Kidney (tissue), 14 donors: ENCODE results near the gene TM4SF20. TPM values are rescaled to one million over a fixed set of nuclear protein-coding genes. Genes with fewer than 3 reads are reported as not detected.

Experiments used
- DNase-seq, 5 donors: peaks; one replicate each; pipeline ENCODE4 v3.0.0-alpha.2; 2013 to 2020
- FAIRE-seq: peaks from 2 replicates; lab custom pipeline; 2012; peaks lifted over from hg19 to GRCh38; lab: Jason Lieb, UNC
- H3K27ac ChIP-seq, 2 donors: one replicate each; pipeline ENCODE4 v1.7.0; 2013; ENCODE audit warnings: low read depth in 2 of 2, low read length in 2 of 2, inconsistent platforms in 1 of 2
- H3K27me3 ChIP-seq: one replicate; pipeline ENCODE4 v1.7.1; 2013; ENCODE audit warnings: low read length, inconsistent platforms; ENCODE audit not compliant: control insufficient read depth, insufficient read depth
- H3K36me3 ChIP-seq, 3 donors: one replicate each; pipeline versions ENCODE4 v1.7.0 to v1.7.1; 2013; ENCODE audit warnings: low read length in 3 of 3, control low read depth in 1 of 3, inconsistent platforms in 1 of 3; ENCODE audit not compliant: insufficient read depth in 3 of 3, control insufficient read depth in 2 of 3
- H3K4me1 ChIP-seq, 3 donors: one replicate each; pipeline versions ENCODE4 v1.7.0 to v1.7.1; 2013; ENCODE audit warnings: low read length in 3 of 3, inconsistent platforms in 1 of 3, low read depth in 1 of 3; ENCODE audit not compliant: control insufficient read depth in 2 of 3, insufficient read depth in 2 of 3
- H3K4me3 ChIP-seq, 3 donors: one replicate each; pipeline versions ENCODE4 v1.7.0 to v1.8.1; 2013; ENCODE audit warnings: low read length in 3 of 3, control low read depth in 1 of 3, inconsistent platforms in 1 of 3
- H3K9ac ChIP-seq, 3 donors: one replicate each; pipeline versions ENCODE4 v1.7.0 to v1.7.1; 2013; ENCODE audit warnings: low read length in 3 of 3, control low read depth in 1 of 3, inconsistent platforms in 1 of 3
- H3K9me3 ChIP-seq, 3 donors: one replicate each; pipeline versions ENCODE4 v1.7.0 to v1.7.1; 2013; ENCODE audit warnings: low read length in 3 of 3, control low read depth in 1 of 3, inconsistent platforms in 1 of 3; ENCODE audit not compliant: control insufficient read depth in 2 of 3, insufficient read depth in 1 of 3
- CTCF ChIP-seq: IDR thresholded peaks from 3 replicates; pipeline ENCODE4 v1.5.1; 2012; ENCODE audit warnings: mild to moderate bottlenecking, moderate library complexity, borderline replicate concordance; ENCODE audit not compliant: insufficient read depth; ENCODE audit errors: extremely low read depth
- intact Hi-C: fragments of 100-400 bp; cut with DNase I; formaldehyde crosslinking; loops from one replicate; pipeline ENCODE4 v1.11.1; 2022
- polyA plus RNA-seq: library from polyadenylated mRNA; stranded (reverse); fragments of 350-450 nt; fragmentation: Illumina TruSeq; extraction: RNeasy Lipid Tissue Mini Kit (QIAGEN cat#74804); gene quantifications from one replicate; pipeline ENCODE4 v1.2.3, GENCODE V29; 2014; ENCODE audit warnings: low read depth, low replicate concordance; ENCODE audit not compliant: insufficient read depth
- total RNA-seq: library from RNA; stranded (reverse); fragmentation: NEBNext Ultra II Directional; extraction: Animal tissue kit (Norgen Biotek cat#: 25700); gene quantifications from one replicate; pipeline ENCODE4 v1.2.1, GENCODE V29; 2021
- donor health status: control.
- donor health status: control.
- donor health status: control.
- donor health status: control.
- donor health status: control.
- donor health status: DM: yes; HTN: yes; CAD: no.
- donor health status: Normal renal cell carcinoma (clear cell type).

Gene TM4SF20
- total and polyA plus RNA-seq, 2 donors from 2014 or later: not detected

DNA sequence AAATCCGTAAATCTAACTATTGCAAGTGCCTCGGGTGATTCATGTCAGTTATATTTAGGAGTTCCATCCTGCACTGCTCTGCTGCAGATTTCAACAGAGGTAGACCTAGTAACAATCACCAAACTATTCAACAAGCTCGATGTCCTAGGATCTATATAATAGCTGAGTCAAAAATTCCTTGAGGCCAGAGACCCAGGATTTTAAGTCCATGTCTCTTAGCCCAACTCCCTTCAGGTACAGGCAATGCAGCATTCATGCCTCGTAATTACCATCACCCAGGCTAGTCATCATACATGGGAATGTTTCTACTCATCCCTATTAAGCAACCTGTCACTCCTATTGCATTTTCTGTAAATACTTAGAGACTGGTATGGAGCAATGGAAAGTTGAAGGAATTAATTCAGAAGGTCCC is 729 bp downstream of the TM4SF20 start:
- Histone ChIP-seq H3K4me1 (no peaks in the 10 kb centered on the region), H3K9me3 (no peaks in the 10 kb centered on the region), H3K36me3 (no peaks in the 10 kb centered on the region), H3K27ac (no peak overlapping the region), H3K27me3 (no peaks in the 10 kb centered on the region), H3K4me3 (no peak overlapping the region), H3K9ac (no peak overlapping the region)
- intact Hi-C loops: no loop called here
- DNase-seq: no peak
- TF ChIP-seq CTCF: no peak
- no peak for FAIRE-seq

DNA sequence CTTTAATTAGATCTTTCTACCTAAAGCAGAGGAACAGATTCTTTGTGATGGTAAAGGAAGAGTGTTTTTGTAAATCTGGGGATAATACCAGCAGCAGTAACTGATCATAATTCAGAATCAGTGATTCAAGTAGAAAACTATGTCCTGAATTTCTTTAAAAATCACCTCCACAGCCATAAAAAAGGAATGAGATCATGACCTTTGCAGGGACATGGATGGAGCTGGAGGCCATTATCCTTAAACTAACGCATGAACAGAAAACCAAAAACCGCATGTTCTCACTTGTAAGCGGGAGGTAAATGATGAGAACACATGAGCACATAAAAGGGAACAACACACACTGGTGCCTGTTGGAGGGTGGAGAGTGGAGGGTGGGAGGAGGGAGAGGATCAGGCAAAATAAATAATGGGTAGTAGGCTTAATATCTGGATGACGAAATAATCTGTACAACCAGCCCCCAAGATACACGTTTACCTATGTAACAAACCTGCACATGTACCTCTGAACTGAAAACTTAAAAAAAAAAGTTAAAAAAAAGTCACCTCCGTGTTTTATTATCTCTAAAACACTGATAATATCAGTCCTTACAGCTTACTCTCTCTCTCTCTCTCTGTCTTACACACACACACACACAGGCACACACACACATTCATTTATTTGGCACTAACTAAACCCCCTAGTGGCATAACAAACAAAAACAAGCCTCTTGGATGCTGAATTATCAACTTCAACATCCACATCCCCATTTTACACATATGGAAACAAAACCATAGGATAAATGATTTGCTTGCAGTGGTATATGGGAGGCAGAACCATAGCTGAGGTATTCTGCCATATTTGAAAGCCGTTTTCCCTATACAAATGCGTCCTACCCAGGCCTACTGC is 1.4 kb downstream of the TM4SF20 start:
- Histone ChIP-seq H3K4me1 (no peaks in the 10 kb centered on the region), H3K27ac (no peak overlapping the region), H3K9ac (no peak overlapping the region), H3K4me3 (no peak overlapping the region), H3K36me3 (no peaks in the 10 kb centered on the region), H3K27me3 (no peaks in the 10 kb centered on the region), H3K9me3 (no peaks in the 10 kb centered on the region)
- FAIRE-seq (no peak), DNase-seq (no peak)
- no peak for TF ChIP-seq CTCF
- intact Hi-C loops: no loop called here

- TF ChIP-seq CTCF: no peak
Observed at GRCh38 chr2:227376656-227377396, 2.3 kb downstream of the TM4SF20 start.

More at GRCh38 chr2:227376656-227377396, 2.3 kb downstream of the TM4SF20 start:
- H3K36me3 ChIP-seq: no peaks in the 10 kb centered on the region
- intact Hi-C loops: no loop called here
- no peak overlapping the region for H3K4me3 ChIP-seq
- FAIRE-seq: no peak
- no peak overlapping the region for H3K27ac ChIP-seq
- H3K4me1 ChIP-seq: no peaks in the 10 kb centered on the region
- no peaks in the 10 kb centered on the region for H3K27me3 ChIP-seq
- DNase-seq: no peak
- no peaks in the 10 kb centered on the region for H3K9me3 ChIP-seq
- no peak overlapping the region for H3K9ac ChIP-seq
